Central memory CD4-positive, alpha-beta T cell (primary cell): ENCODE data around the gene RUFY3.
"Not testable (repeated sequence)": the region's sequence is repeated elsewhere in the genome, so short reads cannot be mapped to it uniquely, and the experiment has no call there.

Source experiments
- DNase-seq: peaks from one replicate; pipeline ENCODE4 v3.0.0; 2022

The RUFY3 gene

GRCh38 chr4:70739496-70740337 lies 18.0 kb downstream of the RUFY3 start:
- no peak for DNase-seq

- no peak for DNase-seq
Measured at GRCh38 chr4:70741867-70742658, 20.3 kb downstream of the RUFY3 start.

GRCh38 chr4:70743731-70744130 lies 22.0 kb downstream of the RUFY3 start:
- DNase-seq: no peak

- no peak for DNase-seq
Measured at GRCh38 chr4:70746179-70746839, 24.5 kb downstream of the RUFY3 start.

- DNase-seq: no peak
Measured at GRCh38 chr4:70747874-70748273, 26.1 kb downstream of the RUFY3 start.

- DNase-seq: no peak
Measured at GRCh38 chr4:70749313-70749712, 27.5 kb downstream of the RUFY3 start.

- no peak for DNase-seq
Measured at GRCh38 chr4:70752236-70752635, 30.5 kb downstream of the RUFY3 start.

GRCh38 chr4:70753630-70754029 lies 31.9 kb downstream of the RUFY3 start:
- DNase-seq: no peak

GRCh38 chr4:70754470-70754869 lies 32.7 kb downstream of the RUFY3 start:
- no peak for DNase-seq

GRCh38 chr4:70754990-70755688 lies 33.4 kb downstream of the RUFY3 start:
- DNase-seq: no peak

- no peak for DNase-seq
Measured at GRCh38 chr4:70759126-70759525, 37.4 kb downstream of the RUFY3 start.

GRCh38 chr4:70759627-70760026 lies 37.9 kb downstream of the RUFY3 start:
- DNase-seq: no peak

GRCh38 chr4:70760662-70761061 lies 38.9 kb downstream of the RUFY3 start:
- DNase-seq: no peak

GRCh38 chr4:70761276-70761816 lies 39.6 kb downstream of the RUFY3 start:
- DNase-seq: no peak

- no peak for DNase-seq
Measured at GRCh38 chr4:70765368-70765767, 43.6 kb downstream of the RUFY3 start.

- no peak for DNase-seq
Measured at GRCh38 chr4:70768301-70768948, 46.7 kb downstream of the RUFY3 start.

GRCh38 chr4:70769396-70769795 lies 47.6 kb downstream of the RUFY3 start:
- not testable (repeated sequence) for DNase-seq

GRCh38 chr4:70772929-70773555 lies 51.3 kb downstream of the RUFY3 start:
- no peak for DNase-seq

- DNase-seq: no peak
Measured at GRCh38 chr4:70778888-70779422, 57.2 kb downstream of the RUFY3 start.

- no peak for DNase-seq
Measured at GRCh38 chr4:70783096-70783495, 61.3 kb downstream of the RUFY3 start.

- DNase-seq: no peak
Measured at GRCh38 chr4:70787496-70787895, 65.7 kb downstream of the RUFY3 start.
